DMS 273 (cell line): Measurements from ENCODE around the gene RND1.
"Not testable (repeated sequence)": the region's sequence is repeated elsewhere in the genome, so short reads cannot be mapped to it uniquely, and the experiment has no call there.

ENCODE experiments used
- DNase-seq: peaks from one replicate; lab custom pipeline; 2025; ENCODE audit not compliant: unreplicated experiment; lab: John Stamatoyannopoulos, UW

The RND1 gene

DNA sequence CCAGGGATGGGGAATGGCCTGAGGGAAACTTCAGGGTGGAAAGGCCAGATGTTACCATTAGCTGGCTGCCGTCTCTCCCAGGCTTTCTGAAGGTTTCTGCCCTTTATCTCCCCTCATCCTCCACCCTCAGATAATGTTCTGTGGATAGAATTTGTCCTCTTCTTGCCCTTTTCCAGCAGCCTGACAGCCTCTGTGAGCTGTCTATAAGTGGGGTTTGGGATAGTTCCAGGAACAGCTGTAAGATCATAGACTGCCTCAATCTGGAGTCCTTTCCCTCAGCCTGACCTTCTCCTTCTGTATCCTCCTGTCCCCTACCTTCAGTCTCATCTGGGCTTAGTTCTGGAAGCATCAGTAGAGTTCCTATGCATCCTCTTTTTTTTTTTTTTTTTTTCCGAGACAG lies 2.8 kb upstream of the RND1 start:
- DNase-seq: no peak

DNA sequence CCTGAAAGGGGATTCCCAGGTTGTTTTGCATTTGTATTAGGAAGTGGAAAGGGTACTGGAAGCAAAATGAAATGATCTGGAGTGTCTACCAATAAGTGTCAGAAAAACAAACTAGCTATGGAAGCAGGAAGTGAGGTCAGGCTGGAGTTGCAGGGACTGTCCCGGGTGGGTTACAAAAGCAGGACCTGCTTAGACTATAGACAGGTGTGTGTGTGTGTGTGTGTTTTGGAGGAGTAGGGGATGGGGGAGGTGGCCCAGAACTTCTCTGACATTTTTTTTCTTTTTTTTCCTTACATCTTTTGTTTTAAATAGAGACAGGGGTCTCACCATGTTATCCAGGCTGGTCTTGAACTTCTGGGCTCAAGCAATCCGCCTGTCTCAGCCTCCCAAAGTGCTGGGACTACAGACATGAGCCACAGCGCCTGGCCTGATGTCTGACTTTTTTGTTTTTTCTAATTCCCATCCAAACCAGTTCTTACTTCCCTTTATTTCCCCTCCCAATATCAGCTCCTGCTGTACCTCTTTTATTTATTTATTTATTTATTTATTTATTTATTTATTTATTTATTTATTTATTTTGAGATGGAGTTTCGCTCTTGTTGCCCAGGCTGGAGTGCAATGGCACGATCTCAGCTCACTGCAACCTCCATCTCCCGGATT lies 512 bp upstream of the RND1 start:
- no peak for DNase-seq

DNA sequence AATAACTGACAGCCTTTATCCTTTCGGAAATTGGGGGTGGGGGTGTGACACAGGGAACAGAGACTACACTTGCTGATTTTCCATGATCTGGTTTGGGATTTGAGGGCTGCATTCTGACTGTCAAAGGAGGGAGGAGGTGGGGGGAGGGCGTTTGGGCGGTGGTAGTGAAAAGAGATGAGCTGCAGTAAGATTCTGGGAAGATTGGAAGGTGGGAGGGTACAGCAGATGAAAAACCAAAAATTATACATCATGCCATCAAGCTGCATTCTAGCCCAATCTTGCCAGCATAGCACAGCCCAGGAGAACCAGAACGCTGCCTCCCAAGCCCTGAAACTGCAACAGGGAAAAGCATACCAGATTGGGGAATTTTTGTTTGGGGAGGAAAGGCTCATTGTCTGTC lies 2.4 kb downstream of the RND1 start:
- no peak for DNase-seq

DNA sequence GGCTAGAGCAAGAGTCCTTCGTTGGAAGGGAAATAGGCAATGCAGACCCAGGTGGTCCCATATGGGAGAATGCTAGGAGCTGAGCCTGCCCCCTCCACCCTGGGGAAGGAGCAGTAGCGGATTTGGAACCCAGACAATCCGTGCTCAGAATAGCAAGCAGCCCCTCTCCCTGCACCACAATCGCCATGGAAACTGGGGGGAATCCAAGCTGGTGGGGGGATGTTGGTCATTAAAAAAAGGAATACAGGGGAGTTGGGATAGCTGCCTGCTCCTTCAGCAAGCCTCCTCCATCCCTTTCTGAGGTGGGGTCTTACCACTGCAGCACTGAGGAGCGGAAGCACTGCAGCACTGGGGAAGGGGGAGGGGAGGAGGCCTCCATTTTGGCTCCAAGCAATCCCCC lies 2.9 kb downstream of the RND1 start:
- no peak for DNase-seq

DNA sequence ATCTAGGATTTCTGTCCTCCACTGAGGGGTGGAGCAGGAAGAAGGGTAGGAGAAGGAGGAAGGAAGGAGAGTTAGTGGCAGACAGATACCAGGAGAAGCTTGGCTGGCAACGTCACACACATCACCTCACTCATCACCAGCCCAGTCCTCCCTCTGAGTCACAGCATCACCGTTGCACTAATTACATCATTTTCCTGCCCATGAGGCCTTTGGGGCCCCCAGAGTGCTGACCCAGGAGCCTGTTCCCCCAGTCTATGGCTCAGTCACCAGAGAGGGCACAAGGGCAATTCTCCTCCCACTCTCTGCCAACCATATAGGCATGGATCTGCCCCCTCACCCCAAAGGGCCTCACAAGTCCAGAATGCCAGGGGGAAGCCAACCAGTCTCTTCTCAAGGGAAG lies 4.6 kb downstream of the RND1 start:
- no peak for DNase-seq

DNA sequence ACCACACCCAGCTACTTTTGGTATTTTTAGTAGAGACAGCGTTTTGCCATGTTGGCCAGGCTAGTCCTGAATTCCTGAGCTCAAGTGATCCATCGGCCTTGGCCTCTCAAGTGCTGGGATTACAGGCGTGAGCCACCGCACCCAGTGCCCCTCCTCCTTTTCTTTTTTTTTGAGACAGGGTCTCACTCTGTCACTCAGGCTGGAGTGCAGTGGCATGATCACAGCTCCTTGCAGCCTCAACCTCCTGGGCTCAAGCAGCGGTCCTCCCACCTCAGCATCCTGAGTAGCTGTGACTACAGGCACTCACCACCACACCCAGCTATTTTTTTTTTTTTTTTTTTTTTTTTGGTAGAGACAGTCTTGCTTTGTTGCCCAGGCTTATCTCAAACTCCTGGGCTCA lies 5.4 kb downstream of the RND1 start:
- not testable (repeated sequence) for DNase-seq

DNA sequence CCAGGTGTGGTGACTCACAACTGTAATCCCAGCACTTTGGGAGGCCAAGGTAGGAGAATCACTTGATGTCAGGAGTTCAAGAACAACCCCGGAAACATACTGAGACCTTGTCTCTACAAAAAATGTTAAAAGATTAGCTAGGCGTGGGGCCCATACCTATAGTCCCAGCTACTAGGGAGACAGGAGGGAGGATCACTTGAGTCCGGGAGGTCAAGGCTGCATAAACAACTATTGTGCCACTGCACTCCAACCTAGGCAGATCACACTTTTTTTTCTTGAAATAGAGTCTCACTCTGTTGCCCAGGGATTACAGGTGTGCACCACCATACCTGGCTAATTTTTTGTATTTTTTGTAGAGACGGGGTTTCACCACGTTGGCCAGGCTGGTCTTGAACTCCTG lies 6.1 kb downstream of the RND1 start:
- no peak for DNase-seq

DNA sequence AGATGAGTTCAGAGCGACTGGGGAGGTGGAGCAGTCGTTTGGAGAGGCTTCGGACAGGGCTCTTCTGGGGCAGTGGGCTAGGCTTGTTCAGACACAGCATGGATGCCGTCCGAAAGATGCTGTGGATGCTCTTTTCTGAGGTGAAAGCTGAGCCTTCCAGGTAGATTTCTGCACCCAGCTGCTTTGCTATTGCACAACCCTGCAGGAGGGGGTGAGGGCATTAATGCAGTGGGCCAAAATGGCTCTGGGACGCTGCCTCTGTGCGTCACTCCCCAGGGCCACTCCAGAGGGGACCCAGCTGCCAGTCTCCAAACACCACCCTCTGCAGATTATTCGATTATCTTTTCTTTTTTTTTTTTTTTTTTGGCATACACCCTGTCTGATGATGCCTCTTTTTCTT lies 7.6 kb downstream of the RND1 start:
- no peak for DNase-seq

DNA sequence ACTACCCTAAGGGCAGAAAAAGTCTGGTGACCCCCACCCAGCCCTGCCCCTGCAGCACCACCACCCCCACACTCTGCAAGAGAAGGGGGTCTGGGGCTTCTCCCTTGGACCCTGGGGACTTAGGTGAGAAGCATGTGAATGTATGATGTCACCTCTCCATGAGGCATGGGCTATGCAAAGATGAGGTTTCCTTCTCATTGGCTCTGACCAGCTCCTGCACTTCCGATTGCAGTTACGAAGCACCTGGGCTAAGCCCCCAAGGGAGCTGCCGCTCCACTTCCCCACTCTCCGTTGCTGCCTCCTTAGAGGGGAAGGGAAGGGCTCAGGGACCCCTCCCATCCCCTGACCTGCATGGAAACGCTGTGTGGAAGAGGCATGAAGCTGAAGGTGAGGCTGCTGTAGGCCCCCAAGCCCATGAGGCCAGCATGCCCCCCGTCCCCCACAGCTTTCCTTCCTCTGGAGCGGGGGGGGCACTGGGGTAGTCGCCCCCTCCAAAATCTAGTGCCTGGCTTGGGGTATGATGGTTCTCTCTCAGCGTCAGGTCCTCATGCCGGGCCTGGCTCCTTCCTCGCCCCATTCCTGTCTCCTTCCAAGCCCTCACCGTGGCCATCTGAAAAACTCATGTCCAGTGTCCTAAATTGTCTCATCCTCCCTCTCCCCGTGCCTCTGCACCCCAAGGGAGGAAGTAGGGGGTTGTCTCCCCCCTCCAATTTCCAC lies 8.2 kb downstream of the RND1 start:
- no peak for DNase-seq

DNA sequence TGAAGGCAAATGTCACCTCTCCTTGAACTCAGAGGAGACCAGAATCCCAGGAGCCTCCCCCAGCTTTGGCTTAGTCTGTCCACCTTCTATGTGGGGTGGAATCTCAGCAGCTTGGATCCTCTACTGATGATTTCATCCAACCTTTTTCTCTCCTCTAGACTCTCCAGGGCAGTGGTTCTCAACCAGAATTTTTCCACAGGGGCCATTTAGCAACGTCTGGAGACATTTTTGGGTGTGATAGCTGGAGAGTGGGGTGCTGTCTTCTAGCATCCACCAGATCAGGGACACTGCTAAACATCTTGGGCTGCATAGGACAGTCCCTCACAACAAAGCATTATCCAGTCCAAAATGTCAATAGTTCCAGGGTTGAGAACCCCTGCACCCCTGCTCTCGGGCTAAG lies 9.3 kb downstream of the RND1 start:
- no peak for DNase-seq

DNA sequence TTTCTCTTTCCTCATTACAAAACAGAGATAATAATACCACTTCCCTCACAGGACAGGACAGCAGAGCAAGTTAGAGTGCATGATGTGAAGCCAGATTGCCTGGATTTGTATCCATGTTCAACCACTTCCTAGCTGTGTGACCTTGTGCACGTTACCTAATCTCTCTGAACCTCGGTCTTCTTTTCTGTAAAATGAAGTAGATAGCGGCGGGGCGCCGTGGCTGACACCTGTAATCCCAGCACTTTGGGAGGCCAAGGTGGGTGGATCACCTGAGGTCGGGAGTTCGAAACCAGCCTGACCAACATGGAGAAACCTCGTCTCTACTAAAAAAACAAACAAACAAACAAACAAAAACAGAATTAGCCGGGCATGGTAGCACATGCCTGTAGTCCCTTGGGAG lies 10.7 kb downstream of the RND1 start:
- DNase-seq: not testable (repeated sequence)

DNA sequence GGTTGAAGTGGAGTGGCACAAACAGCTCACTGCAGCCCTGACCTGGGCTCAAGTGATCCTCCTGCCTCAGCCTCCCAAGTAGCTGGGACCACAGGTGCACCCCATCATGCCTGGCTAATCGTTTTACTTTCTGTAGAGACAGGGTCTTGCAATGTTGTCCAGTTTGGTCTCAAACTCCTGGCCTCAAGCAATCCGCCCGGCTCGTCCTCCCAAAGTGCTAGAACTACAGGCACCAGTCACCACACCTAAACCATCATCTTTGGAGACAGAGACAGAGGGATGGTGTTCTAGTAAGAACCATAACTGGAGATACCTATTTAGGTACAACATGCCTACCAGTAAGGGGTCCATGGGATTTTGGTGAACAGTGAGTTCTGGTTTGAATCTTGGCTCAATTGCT lies 11.2 kb downstream of the RND1 start:
- DNase-seq: no peak

DNA sequence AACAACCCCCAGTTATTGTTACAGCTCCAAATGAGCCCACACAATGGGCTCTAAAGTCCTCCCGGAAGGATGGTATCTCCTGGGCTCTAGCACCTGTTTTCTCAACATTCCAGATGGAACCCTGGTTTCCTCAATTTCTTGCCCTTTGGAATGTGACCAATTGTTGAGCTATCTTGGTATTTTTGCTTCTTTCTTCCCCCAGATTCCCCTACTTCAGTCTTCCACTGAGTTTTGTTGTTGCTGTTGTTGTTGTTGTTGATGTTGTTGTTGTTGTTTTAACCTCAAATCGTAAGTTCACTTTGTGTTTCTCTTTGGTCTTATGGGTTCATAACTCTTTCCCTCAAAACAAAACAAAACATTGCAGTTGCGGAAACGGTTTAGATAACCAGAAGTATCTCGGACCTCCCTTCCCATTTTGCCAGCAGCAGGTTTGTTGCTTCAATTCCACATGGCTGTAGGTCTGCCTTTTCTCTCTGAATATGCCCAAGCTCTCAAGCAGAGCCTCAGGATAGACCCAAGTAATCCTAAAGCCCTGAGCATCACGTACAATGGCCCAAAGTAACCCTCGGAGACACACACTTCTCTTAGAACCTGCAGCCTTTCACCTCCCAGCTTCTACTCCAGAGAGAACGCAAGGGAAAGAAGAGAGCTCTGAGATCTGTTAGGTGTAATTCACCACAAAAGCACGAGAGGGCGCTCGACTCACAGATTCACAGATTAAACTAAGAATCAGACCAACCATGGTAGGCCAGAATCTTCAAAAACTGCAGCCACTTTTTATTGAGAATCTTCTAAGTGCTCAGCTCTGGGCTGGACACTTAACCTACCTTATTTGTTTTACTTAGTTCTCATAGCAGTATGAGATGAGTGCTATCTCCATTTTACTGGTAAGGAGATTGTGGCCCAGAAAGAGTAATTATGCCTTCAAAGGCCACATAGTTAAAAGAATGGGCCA lies 12.7 kb downstream of the RND1 start:
- peak; percentile 89 for DNase-seq

DNA sequence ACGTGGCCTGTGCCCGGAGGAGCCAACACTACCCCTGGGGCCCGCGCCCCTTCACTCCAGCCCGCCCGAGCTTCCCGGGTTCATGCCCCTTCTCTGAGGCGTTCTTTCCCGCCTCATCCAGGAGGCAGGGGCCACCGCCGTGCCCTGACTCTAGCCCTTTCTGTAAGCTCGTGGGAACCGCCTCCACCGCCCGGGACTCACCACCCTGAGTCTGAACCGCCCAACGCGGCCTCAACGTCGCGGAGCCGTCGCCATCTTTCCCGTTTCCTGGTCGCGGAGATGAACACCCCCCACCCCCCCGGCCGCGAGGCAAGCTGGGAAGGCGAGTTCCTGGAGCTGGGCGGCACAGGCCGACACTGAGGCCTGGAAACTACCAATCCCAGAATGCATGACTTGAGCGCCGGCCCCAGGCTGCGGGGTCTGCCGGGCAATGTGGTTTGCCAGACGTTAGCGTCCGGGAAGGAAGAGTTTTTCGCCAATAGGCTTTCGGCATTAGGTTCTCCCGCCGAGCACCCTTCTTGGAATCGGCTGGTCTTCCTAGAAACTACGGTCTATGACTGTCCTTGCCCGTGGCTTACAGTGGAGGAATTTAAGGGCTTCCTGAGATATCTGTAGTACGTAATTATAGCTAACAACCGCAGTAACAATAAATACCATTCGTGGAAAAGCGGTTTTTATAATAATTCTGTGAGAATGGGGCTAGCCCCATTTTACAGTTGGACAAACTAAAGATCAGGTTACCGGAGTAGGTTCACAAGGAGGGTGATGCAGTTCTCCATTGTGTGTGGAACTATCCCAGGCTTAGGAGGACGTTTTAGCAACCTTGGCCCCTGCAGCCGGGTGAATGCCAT lies 13.6 kb downstream of the RND1 start, which contains the start of gene DDX23:
Gene DDX23, minus strand, starts transcription at position 281 of the 851 bp plus-strand sequence. CDS start 6,381 bp downstream, outside the sequence.
- peak; percentile 96 for DNase-seq

DNA sequence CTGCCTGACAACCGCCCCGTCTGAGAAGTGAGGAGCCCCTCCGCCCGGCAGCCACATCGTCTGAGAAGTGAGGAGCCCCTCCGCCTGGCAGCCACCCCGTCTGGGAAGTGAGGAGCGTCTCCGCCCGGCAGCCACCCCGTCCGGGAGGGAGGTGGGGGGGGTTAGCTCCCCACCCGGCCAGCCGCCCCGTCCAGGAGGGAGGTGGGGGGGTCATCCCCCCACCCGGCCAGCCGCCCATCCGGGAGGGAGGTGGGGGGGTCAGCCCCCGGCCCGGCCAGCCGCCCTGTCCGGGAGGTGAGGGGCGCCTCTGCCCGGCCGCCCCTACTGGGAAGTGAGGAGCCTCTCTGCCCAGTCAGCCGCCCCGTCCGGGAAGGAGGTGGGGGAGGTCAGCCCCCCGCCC lies 23.6 kb downstream of the RND1 start:
- DNase-seq: not testable (repeated sequence)

DNA sequence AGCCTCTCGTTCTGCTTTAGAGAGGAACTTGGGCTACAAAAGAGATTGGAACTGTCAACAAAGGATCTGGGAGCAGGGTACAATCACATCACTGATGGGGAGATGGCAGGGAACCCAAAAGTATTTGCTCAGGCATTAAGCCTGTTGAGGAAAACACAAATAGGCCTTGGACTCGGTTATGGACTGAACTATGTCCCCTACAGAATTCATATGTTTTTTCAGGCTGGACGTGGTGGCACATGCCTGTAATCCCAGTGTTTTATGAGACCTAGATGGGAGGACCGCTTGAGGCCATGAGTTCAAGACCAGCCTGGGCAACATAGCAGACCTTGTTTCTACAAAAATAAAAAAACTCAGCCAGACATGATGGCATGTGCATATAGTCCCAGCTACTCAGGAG lies 27.6 kb downstream of the RND1 start:
- no peak for DNase-seq

DNA sequence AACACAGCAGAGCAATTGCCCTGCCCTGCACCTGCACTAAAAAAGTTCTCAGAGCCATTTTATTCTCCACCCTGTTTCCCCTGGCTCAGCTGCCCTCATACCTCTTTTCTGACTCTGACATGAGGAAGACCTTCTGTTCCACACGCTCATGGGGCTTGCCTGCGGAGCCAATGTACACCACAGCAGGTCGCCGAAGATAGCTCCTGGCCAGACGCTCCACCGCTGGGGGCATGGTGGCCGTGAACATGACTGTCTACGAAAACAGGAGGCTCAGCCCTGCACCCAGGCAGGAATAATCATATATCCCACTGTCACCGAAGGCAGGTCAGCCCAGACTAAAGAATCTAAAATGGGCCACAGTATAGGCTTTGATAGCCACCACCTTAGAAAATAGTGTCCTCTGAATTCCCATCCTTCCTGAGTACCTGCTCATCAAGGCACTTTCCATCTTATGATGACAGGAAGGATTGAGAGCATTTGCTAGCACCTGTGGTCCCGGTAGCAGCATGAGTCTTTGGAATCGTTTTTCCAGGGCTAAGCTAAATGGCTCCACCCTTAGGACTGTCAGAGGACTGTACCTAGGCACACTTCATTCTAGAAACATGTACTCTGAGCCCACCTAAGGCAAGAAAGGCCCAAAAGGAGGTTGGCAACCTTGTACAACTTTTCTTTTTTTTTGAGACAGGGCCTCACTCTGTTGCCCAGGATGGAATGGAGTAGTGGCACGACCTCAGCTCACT lies 33.2 kb downstream of the RND1 start:
- DNase-seq: no peak

DNA sequence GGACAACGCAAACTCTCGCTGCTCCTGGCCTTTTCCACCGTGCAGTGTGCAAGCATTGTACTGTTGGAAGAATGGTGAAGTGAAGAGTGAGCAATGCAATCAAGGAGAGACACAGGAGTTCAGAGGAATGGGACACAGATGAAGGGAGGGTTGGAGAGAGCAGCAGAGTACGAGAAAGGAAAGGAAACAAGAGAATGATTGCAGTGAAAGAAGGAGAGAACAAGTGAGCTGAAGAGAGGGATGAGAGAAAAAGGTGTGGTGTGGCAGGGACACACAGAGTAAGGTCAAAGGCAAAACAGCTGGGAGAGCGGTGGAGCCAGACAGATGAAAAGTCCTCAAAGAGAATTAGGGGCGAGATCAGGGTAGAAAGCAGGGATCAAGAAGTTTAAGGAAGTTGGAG lies 34.4 kb downstream of the RND1 start:
- no peak for DNase-seq

DNA sequence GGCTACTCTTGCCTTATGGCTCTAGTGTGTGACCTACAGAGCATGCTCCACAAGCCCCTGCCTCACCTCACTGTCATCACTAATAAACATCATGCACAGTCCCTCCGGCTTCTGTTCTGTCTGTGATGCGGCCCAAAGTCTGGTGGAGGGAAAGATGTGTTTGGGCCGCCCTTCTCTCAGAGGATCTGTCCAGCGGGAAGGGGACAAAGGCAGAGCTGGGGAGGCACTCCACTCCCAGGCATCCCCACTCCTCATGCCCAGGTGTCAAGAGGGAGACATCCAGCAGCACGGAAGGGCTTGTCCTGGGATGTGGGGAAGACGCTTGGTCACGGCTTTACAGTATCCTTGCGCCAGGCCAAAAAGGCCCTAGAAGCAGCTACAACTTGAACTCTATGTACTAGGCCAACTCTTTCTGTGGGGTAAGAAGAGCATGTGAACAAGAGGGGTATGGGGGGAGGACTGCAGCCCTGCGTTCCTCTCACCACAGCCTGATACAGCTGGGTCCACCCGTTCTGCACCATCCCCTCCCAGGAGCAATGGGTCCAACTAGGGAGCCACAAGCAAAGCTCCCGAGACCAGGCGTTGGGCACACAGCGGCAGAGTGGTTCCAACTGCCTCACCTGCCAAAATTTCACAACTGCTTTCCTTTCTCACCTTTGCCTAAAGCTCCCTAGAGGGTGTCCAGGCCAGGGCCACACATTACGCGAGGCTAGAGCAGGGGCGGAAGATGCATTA lies 36.7 kb downstream of the RND1 start:
- DNase-seq: no peak
